Hematopoietic multipotent progenitor cell treated with erythropoietin and hydrocortisone succinate and interleukin-3 and kit ligand, for 17 days (in vitro differentiated cells): ENCODE data around the gene CELF1.

ENCODE experiments used
- DNase-seq: peaks from one replicate; pipeline ENCODE4 v3.0.0-alpha.2; 2015; ENCODE audit warnings: low spot score

The CELF1 gene

GRCh38 chr11:47485107-47485506 is 67.8 kb downstream of the CELF1 start:
- DNase-seq: no peak

GRCh38 chr11:47483457-47483856 is 69.5 kb downstream of the CELF1 start:
- DNase-seq: no peak

- DNase-seq: no peak
These were observed 72.2 kb downstream of the CELF1 start for GRCh38 chr11:47480762-47481161.

- DNase-seq: no peak
These were observed 74.1 kb downstream of the CELF1 start for GRCh38 chr11:47478651-47479329.

- DNase-seq: no peak
These were observed 75.2 kb downstream of the CELF1 start for GRCh38 chr11:47477753-47478152.

GRCh38 chr11:47477323-47477722 is 75.6 kb downstream of the CELF1 start:
- no peak for DNase-seq

- DNase-seq: no peak
These were observed 82.3 kb downstream of the CELF1 start for GRCh38 chr11:47470671-47471070.

- DNase-seq: no peak
These were observed 83.4 kb downstream of the CELF1 start for GRCh38 chr11:47469361-47470179.

GRCh38 chr11:47468598-47469214 is 84.2 kb downstream of the CELF1 start:
- no peak for DNase-seq

GRCh38 chr11:47467357-47467756 is 85.6 kb downstream of the CELF1 start:
- DNase-seq: no peak

GRCh38 chr11:47466701-47467250 is 86.2 kb downstream of the CELF1 start:
- DNase-seq: no peak

GRCh38 chr11:47466201-47466600 is 86.7 kb downstream of the CELF1 start:
- DNase-seq: no peak

- no peak for DNase-seq
These were observed 88.4 kb downstream of the CELF1 start for GRCh38 chr11:47464483-47464882.

- DNase-seq: no peak
These were observed 91.1 kb downstream of the CELF1 start for GRCh38 chr11:47461876-47462275.

- DNase-seq: no peak
These were observed 92.2 kb downstream of the CELF1 start for GRCh38 chr11:47460571-47461235.

- DNase-seq: peak; percentile 68
These were observed 98.7 kb downstream of the CELF1 start for GRCh38 chr11:47454258-47454671.

- no peak for DNase-seq
These were observed 99.6 kb downstream of the CELF1 start for GRCh38 chr11:47453365-47453764.

GRCh38 chr11:47451990-47452389 is 100.9 kb downstream of the CELF1 start:
- no peak for DNase-seq

- DNase-seq: no peak
These were observed 101.5 kb downstream of the CELF1 start for GRCh38 chr11:47451436-47451835.

GRCh38 chr11:47449541-47449940 is 103.4 kb downstream of the CELF1 start:
- DNase-seq: no peak

- DNase-seq: no peak
These were observed 104.1 kb downstream of the CELF1 start, which contains the start of gene RAPSN for GRCh38 chr11:47448566-47449427. RAPSN (minus strand) TSS chr11:47449136; CDS start chr11:47448964, 172 bp downstream.
